Ascending aorta (tissue), 2 donors: ENCODE results near the gene MYCBPAP. TPM values are rescaled to one million over a fixed set of nuclear protein-coding genes. Genes with fewer than 3 reads are reported as not detected.

Source experiments
- DNase-seq, 2 donors: peaks; one replicate each; pipeline ENCODE4 v3.0.0-alpha.2; 2019; ENCODE audit warnings: low spot score in 2 of 2
- H3K27ac ChIP-seq, 2 donors: fragments of 200-600 bp; sonication (generic); one replicate each; pipeline ENCODE4 v1.5.1; 2016 to 2017; ENCODE audit warnings: mild to moderate bottlenecking in 1 of 2
- H3K27me3 ChIP-seq: fragments of 200-600 bp; sonication (generic); one replicate; pipeline ENCODE4 v1.5.1; 2017
- H3K36me3 ChIP-seq, 2 donors: fragments of 200-600 bp; sonication (generic); one replicate each; pipeline ENCODE4 v1.5.1; 2016
- H3K4me1 ChIP-seq, 2 donors: fragments of 200-600 bp; sonication (generic); one replicate each; pipeline ENCODE4 v1.5.1; 2016 to 2017; ENCODE audit warnings: mild to moderate bottlenecking in 1 of 2
- H3K4me3 ChIP-seq, 2 donors: fragments of 200-600 bp; sonication (generic); one replicate each; pipeline ENCODE4 v1.5.1; 2016 to 2017; ENCODE audit warnings: mild to moderate bottlenecking in 1 of 2
- H3K9me3 ChIP-seq, 2 donors: fragments of 200-600 bp; sonication (generic); one replicate each; pipeline ENCODE4 v1.5.1; 2016
- intact Hi-C: fragments of 100-400 bp; cut with DNase I; formaldehyde crosslinking; loops from one replicate; pipeline ENCODE4 v1.15.1; 2023
- total RNA-seq: library from RNA; depleted of rRNA; stranded (reverse); fragments of >200 nt; gene quantifications from one replicate; pipeline ENCODE4 v1.1.0, GENCODE V29; 2016
- TF ChIP-seq, protein P1 (sequence below), 3 experiments: fragments of 200-600 bp in 2 of 3; fragments of 450-650 bp in 1 of 3; sonication (generic) in 2 of 3; IDR thresholded peaks; one replicate each; pipeline ENCODE4 v1.5.1; 2016 to 2019; ENCODE audit warnings: antibody characterized with exemption in 3 of 3, mild to moderate bottlenecking in 1 of 3, moderate library complexity in 1 of 3

MYCBPAP gene
- total RNA-seq, 1 donor from 2014 or later = 7.9 TPM

DNA sequence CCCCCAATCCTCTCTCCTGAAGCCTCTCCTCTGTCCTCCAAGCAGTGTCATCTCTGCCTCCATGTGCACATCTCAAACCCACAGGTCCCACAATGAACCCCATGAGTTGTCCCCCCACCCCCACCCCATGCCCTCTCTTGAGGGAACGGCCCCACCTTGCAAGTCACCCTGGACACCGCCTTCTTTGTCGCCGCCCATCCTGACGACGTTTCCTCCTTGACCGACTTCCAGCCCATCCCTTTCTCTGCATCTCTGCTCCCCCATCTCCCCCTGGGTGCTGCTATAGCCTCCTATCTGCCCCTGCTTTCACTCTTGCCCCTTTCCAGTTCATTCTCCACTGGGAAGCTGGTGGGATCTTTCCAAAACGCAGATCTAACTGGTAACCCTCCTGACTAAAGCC is 37.1 kb downstream of the MYCBPAP start:
- Histone ChIP-seq H3K27ac (no peak overlapping the region), H3K9me3 (no peaks in the 10 kb centered on the region), H3K27me3 (no peaks in the 10 kb centered on the region), H3K4me3 (no peak overlapping the region), H3K36me3 (peaks cover 3% of the 10 kb centered on the region in 2 donors), H3K4me1 (peaks cover 3 to 24% of the 10 kb centered on the region in 2 donors)
- intact Hi-C loops = loop anchor here (5.0 kb wide), 1 partner anchor 407 kb away; no protein-coding TSS in a partner anchor
- TF ChIP-seq, protein P1, sequence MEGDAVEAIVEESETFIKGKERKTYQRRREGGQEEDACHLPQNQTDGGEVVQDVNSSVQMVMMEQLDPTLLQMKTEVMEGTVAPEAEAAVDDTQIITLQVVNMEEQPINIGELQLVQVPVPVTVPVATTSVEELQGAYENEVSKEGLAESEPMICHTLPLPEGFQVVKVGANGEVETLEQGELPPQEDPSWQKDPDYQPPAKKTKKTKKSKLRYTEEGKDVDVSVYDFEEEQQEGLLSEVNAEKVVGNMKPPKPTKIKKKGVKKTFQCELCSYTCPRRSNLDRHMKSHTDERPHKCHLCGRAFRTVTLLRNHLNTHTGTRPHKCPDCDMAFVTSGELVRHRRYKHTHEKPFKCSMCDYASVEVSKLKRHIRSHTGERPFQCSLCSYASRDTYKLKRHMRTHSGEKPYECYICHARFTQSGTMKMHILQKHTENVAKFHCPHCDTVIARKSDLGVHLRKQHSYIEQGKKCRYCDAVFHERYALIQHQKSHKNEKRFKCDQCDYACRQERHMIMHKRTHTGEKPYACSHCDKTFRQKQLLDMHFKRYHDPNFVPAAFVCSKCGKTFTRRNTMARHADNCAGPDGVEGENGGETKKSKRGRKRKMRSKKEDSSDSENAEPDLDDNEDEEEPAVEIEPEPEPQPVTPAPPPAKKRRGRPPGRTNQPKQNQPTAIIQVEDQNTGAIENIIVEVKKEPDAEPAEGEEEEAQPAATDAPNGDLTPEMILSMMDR (IDR thresholded peaks at IDR 0.05) = no peak
- no peak for DNase-seq

GRCh38 chr17:50546701-50547034 is 38.4 kb downstream of the MYCBPAP start:
- intact Hi-C loops = loop anchor here (1.0 to 5.0 kb wide), 3 partner anchors 80 to 406 kb away; no protein-coding TSS in a partner anchor
- TF ChIP-seq, protein P1 (IDR thresholded peaks at IDR 0.05) = no peak

GRCh38 chr17:50547035-50547735 is 38.9 kb downstream of the MYCBPAP start, which contains the start of gene SPATA20:
Gene SPATA20 (plus strand): TSS chr17:50547174. CDS start chr17:50547209, 35 bp downstream.
- peaks cover 3 to 9% of the 10 kb centered on the region in 2 donors for H3K36me3 ChIP-seq
- DNase-seq = peak; percentile 72 to 97
- intact Hi-C loops = loop anchor here (1.0 to 5.0 kb wide), 3 partner anchors 79 to 405 kb away; no protein-coding TSS in a partner anchor

More at GRCh38 chr17:50546701-50547034, 38.4 kb downstream of the MYCBPAP start:
- Histone ChIP-seq H3K27me3 (no peaks in the 10 kb centered on the region), H3K9me3 (no peaks in the 10 kb centered on the region), H3K4me1 (peaks cover 3 to 17% of the 10 kb centered on the region in 2 donors), H3K27ac (no peak overlapping the region), H3K36me3 (peaks cover 3 to 6% of the 10 kb centered on the region in 2 donors), H3K4me3 (peak overlapping the region; percentile 69 to 76)
- no peak for DNase-seq

DNA sequence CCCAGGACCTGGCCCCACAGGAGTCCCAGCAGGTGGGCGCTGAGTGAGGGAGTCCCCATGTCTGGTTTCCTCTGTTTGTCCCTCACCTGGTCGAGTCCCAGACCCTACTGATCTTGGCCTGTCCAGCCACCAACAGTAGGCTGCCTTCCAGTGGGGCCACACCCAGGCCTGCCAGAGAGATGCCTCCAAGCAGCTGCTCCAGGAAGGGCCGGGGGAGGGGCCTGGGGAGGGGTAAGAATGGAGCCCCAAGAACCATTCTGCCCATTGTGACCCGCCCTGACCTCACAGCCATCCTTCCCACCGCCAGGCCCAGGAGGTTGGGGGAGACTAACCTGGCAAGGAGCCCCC is 39.5 kb downstream of the MYCBPAP start:
- peak overlapping the region; percentile 65 to 80 for H3K27ac ChIP-seq
- peaks cover 3 to 9% of the 10 kb centered on the region in 2 donors for H3K36me3 ChIP-seq
- no peaks in the 10 kb centered on the region for H3K9me3 ChIP-seq
- DNase-seq = no peak
- no peaks in the 10 kb centered on the region for H3K27me3 ChIP-seq
- H3K4me1 ChIP-seq = peaks cover 0 to 11% of the 10 kb centered on the region in 2 donors
- H3K4me3 ChIP-seq = peak overlapping the region; percentile 69 to 76
- intact Hi-C loops = loop anchor here (1.0 to 5.0 kb wide), 3 partner anchors 79 to 405 kb away; no protein-coding TSS in a partner anchor
- TF ChIP-seq, protein P1 (IDR thresholded peaks at IDR 0.05) = no peak

More at GRCh38 chr17:50547035-50547735, 38.9 kb downstream of the MYCBPAP start, which contains the start of gene SPATA20:
- no peaks in the 10 kb centered on the region for H3K27me3 ChIP-seq
- H3K4me3 ChIP-seq = peak within 1 kb of the TSS; percentile 69 to 76
- peaks cover 3 to 16% of the 10 kb centered on the region in 2 donors for H3K4me1 ChIP-seq
- H3K9me3 ChIP-seq = no peaks in the 10 kb centered on the region
- TF ChIP-seq, protein P1 (IDR thresholded peaks at IDR 0.05) = peak; percentile 99
- H3K27ac ChIP-seq = peak within 1 kb of the TSS; percentile 65 to 80

GRCh38 chr17:50548831-50549230 is 40.6 kb downstream of the MYCBPAP start:
- Histone ChIP-seq H3K4me1 (peaks cover 0 to 8% of the 10 kb centered on the region in 2 donors), H3K36me3 (peaks cover 3 to 9% of the 10 kb centered on the region in 2 donors), H3K9me3 (no peaks in the 10 kb centered on the region), H3K27ac (no peak overlapping the region), H3K27me3 (no peaks in the 10 kb centered on the region), H3K4me3 (no peak overlapping the region)
- DNase-seq = no peak
- intact Hi-C loops = loop anchor here (5.0 kb wide), 1 partner anchor 403 kb away; no protein-coding TSS in a partner anchor
- TF ChIP-seq, protein P1 (IDR thresholded peaks at IDR 0.05) = no peak
